GM19025 (cell line): ENCODE data around the gene DCLK3.

Experiments
- ATAC-seq: cut with Tn5 transposase; IDR thresholded peaks from one replicate; pipeline ENCODE4 v1.9.1; 2021; ENCODE audit warnings: mild to moderate bottlenecking, low read depth, moderate library complexity; ENCODE audit not compliant: unreplicated experiment

Gene DCLK3

GRCh38 chr3:36713904-36714303 lies 50.4 kb downstream of the DCLK3 start:
- ATAC-seq: no peak

GRCh38 chr3:36710606-36711005 lies 53.7 kb downstream of the DCLK3 start:
- ATAC-seq: no peak

DNA sequence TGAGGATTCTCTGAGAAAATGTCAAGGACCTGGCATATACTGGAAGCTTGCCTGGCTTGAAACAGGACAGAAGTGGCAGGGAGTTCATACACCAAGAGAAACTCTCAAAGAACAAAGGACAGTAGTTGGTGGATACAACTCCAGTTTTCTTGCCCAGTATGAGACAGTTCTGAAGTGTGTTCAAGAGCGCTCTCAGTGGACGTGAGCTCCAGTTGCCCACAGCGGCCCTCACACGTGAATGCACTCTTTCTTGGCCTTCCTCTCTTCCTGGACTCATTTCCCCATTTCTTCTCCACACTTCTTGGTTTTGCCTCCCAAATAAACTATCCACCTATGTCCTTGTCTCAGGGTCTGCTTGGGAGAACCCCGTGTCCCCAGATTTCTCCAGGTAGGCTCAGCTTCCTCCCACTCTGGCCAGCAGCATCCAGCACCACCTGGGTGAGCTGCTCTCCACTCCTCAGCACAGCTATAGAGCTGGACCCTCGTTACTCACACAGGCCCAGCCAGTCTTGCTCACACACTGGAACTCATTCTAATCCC lies 54.5 kb downstream of the DCLK3 start:
- no peak for ATAC-seq

DNA sequence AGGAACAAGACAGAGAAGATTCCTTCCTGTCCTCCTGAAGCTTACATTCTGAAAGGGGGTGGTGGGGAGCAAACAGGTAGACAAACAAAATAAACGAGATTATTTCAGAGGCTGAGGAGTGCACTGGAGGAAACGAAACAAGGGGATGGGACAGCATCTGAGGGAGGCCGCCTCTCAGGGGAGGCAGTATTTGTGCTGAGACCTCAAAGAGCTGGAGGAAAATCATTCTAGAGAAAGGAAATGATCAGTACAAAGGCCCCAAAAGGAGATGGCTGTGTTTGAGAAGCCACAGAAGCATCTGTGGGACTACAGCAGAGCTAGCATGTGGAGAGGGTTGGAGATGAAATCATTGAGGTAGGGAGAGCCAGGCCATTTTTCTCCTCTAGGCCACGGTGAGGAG lies 55.1 kb downstream of the DCLK3 start:
- no peak for ATAC-seq

GRCh38 chr3:36707623-36708409 lies 56.5 kb downstream of the DCLK3 start:
- peak; percentile 68 for ATAC-seq

GRCh38 chr3:36705015-36705414 lies 59.3 kb downstream of the DCLK3 start:
- ATAC-seq: no peak

- no peak for ATAC-seq
Measured at GRCh38 chr3:36704280-36704679, 60.1 kb downstream of the DCLK3 start.

DNA sequence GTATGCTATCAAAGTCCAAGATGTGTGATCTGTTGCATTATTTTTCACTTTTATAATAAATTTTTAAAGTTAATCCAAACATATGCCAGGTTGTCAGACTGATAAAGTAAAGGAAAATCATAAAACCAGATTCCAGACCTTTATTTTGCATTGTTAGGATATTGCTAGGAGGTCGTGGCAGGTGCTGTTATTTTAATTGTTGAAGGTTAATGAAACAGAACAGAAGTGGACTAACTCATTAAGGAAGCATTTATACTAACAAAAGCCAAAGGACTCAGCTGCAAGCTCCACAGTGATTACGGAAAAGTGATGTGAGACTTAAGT lies 63.1 kb downstream of the DCLK3 start:
- no peak for ATAC-seq

DNA sequence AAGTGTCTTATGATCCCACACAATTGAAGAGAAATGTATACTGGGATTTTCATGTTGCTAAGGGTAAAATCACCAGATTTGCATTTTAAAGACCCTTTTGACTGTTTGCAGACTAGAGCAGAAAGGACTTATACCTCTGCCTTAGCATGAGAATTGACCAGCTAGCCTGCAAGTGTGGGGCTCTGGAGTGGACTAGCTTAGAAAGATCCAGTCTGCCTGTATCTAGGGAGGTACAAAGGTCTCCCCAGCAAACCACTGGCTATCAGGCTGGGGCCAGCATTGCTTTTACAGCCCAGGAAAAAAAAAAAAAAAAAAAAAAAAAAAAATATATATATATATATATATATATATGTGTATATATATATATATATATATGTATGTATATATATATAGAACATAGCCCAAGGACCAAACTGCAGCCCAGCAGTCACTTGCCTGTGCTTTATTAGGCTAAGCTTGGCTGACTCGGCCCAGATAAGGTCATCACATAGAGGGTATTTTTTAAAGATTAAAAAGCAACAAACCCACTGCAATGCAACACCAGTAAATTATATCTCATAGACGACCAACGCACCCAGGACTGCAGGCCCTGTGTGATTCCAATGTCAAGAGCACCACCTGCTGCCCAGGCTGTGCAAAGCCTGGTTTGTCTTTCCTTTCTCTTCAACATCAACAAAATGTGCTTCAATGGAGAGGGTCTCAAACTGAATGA lies 63.7 kb downstream of the DCLK3 start:
- ATAC-seq: peak; percentile 65

- no peak for ATAC-seq
Measured at GRCh38 chr3:36698314-36698713, 66.0 kb downstream of the DCLK3 start.

DNA sequence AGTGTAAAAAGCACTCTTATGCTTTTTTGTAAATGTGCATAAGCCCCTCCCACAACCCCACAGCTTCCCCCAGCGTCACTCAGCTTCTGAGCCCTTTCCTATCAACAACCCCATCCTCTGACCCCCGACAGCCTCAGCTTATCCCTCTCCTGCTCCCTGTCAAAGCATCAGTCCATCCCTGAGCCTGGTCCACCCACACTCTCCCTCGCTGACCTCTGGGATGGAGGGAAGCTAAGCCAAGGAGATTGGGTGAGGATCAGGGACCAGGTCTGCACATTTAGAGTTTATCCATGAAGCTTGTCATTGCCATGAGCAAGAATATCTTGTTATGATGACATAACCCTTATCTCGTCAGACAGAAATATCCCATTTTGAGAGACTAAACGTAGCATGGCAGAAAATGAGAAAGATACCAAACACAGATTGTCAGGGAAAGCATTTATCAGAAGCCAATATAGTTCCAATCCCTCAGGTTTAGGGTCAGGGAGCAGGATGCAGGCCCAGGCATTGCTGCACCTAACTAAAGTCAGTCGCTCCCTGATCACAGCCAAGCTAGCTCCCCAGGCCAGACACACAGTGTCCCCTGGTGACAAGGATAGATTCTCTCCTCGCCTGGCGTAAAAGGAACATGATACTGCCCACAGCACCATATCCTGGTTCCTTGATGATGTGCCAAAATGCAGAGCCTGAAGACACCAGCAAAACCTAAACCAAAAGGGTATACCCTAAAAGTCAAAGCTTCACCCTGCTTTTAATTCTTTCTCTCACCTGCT lies 66.9 kb downstream of the DCLK3 start:
- ATAC-seq: no peak

GRCh38 chr3:36696799-36697198 lies 67.6 kb downstream of the DCLK3 start:
- ATAC-seq: no peak

- ATAC-seq: no peak
Measured at GRCh38 chr3:36695769-36696137, 68.6 kb downstream of the DCLK3 start.

- no peak for ATAC-seq
Measured at GRCh38 chr3:36695113-36695768, 69.1 kb downstream of the DCLK3 start.

DNA sequence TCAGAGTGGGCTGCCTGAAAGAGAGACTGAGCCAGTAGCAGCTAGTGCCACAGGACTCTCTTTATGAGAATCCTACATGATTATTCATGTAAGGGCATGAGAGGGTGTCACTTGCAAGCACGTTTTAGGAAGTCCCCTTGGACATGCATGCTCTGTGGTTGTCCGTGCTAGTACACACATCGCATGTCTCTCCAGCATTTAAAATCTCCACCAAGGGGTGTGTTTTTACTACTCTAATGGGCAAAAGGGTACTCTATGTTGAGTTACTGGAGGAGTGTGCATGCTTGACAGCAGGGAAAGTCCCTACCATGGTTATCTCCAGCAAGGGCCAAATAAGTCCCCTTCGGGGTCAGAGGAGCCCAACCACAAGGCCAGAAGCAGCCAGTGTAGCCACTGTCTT lies 70.7 kb downstream of the DCLK3 start:
- ATAC-seq: peak; percentile 71

- no peak for ATAC-seq
Measured at GRCh38 chr3:36689560-36689959, 74.8 kb downstream of the DCLK3 start.

- no peak for ATAC-seq
Measured at GRCh38 chr3:36688815-36689214, 75.5 kb downstream of the DCLK3 start.

DNA sequence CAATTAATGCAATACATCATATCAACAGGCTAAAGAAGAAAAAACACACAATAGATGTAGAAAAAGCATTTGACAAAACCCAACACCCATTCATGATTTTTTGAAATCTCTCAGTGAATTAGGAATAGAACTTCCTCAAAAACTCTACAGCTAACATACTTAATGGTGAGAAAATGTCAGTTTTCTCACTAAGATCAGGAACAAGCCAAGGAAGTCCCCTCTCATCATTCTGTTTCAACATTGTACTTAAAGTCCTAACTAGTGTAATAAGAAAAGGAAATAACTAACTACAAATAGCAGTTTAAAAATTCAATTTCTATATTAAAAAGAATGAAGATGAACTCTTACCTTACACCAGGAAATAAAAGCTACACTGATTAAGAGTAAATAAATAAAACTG lies 77.8 kb downstream of the DCLK3 start:
- no peak for ATAC-seq

DNA sequence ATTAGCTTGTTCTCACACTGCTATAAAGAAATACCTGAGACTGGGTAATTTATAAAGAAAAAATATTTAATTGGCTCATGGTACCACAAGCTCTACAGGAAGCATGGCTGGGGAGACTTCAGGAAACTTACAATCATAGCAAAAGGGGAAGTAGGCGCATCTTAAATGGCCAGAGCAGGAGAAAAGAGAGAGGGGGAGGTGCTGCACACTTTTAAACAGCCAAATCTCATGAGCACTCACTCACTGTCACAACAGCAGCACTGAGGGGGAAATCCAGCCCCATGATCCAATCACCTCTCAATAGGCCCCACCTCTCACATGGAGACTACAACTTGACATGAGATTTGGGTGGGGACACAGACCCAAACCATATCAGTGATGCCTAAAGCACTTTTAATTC lies 82.5 kb downstream of the DCLK3 start:
- no peak for ATAC-seq

DNA sequence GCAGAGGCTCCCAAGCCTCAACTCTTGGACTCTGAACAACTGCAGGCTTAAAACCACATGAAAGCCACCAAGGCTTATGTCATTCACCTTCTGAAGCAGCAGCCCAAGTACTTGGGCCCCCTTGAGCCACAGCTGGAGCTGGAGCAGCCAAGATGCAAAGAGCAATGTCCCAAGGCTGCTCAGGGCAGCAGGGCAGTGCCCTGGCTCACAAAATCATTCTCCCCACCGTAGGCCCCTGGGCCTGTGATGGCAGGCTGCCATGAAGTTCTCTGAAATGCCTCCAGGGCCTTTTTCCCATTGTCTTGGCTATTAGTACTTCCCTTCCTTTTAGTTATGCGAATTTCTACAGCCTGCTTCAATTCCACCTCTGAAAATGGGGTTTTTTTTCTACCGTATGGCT lies 83.4 kb downstream of the DCLK3 start:
- ATAC-seq: no peak
